Spinal cord (tissue), 10 donors: ENCODE data around the gene SEMA3C. TPM values are rescaled to one million over a fixed set of nuclear protein-coding genes. Genes with fewer than 3 reads are reported as not detected.

Experiments used
- DNase-seq, 6 donors: peaks; one replicate each; pipeline versions ENCODE4 v3.0.0 to v3.0.0-alpha.2; 2013 to 2015; ENCODE audit warnings: low spot score in 6 of 6, low read depth in 4 of 6
- H3K27ac ChIP-seq: one replicate; pipeline ENCODE4 v1.5.1; 2013; ENCODE audit warnings: low read depth, low read length, control low read depth
- H3K27me3 ChIP-seq: one replicate; pipeline ENCODE4 v1.6.1; 2013; ENCODE audit warnings: low read length; ENCODE audit not compliant: control insufficient read depth, insufficient read depth
- H3K36me3 ChIP-seq: one replicate; pipeline ENCODE4 v1.6.1; 2013; ENCODE audit warnings: low read length; ENCODE audit not compliant: control insufficient read depth, insufficient read depth
- H3K4me1 ChIP-seq: one replicate; pipeline ENCODE4 v1.6.1; 2013; ENCODE audit warnings: low read length; ENCODE audit not compliant: control insufficient read depth, insufficient read depth
- H3K4me3 ChIP-seq: one replicate; pipeline ENCODE4 v1.5.1; 2013; ENCODE audit warnings: low read depth, low read length, control low read depth
- H3K9me3 ChIP-seq: one replicate; pipeline ENCODE4 v1.6.1; 2013; ENCODE audit warnings: low read length; ENCODE audit not compliant: control insufficient read depth, insufficient read depth
- WGBS: methylation state at CpG from one replicate; pipeline ENCODE4 v1.1.5; 2013; ENCODE audit warnings: missing lambda C conversion rate; ENCODE audit not compliant: insufficient coverage; 5-methylcytosine and 5-hydroxymethylcytosine counted together
- polyA plus RNA-seq, 2 donors: library from polyadenylated mRNA; unstranded; fragments of 120-200 nt; gene quantifications; one replicate each; pipeline ENCODE4 v1.2.1, GENCODE V29; 2013; ENCODE audit not compliant: insufficient read length in 2 of 2
- total RNA-seq, 2 donors: library from RNA; depleted of rRNA in 1 of 2; stranded (reverse); fragments of 120-200 nt in 1 of 2; fragments of >200 nt in 1 of 2; gene quantifications; one replicate each; pipeline versions ENCODE4 v1.2.3 to v1.2.4, GENCODE V29; 2013 to 2014
- donor health status: healthy.

The SEMA3C gene
- total and polyA plus RNA-seq, 4 donors = 52.9 to 159 (median 107) TPM

GRCh38 chr7:80802527-80802926 is 116.3 kb downstream of the SEMA3C start:
- Histone ChIP-seq H3K9me3 (no peaks in the 10 kb centered on the region), H3K27me3 (no peaks in the 10 kb centered on the region), H3K4me3 (no peak overlapping the region), H3K27ac (no peak overlapping the region), H3K4me1 (no peaks in the 10 kb centered on the region), H3K36me3 (no peaks in the 10 kb centered on the region)
- DNase-seq = no peak
- WGBS = no CpG with 5 or more reads among the region's 5 CpGs

- WGBS = 80% methylated on average over 3 of the region's 10 CpGs
- no peaks in the 10 kb centered on the region for H3K36me3 ChIP-seq
- DNase-seq = no peak
- H3K27me3 ChIP-seq = no peaks in the 10 kb centered on the region
- H3K27ac ChIP-seq = peak overlapping the region; percentile 36
- no peak overlapping the region for H3K4me3 ChIP-seq
- H3K4me1 ChIP-seq = no peaks in the 10 kb centered on the region
- H3K9me3 ChIP-seq = no peaks in the 10 kb centered on the region
These were observed 123.9 kb downstream of the SEMA3C start for GRCh38 chr7:80794631-80795573.

GRCh38 chr7:80791509-80791929 is 127.3 kb downstream of the SEMA3C start:
- Histone ChIP-seq H3K4me3 (no peak overlapping the region), H3K27ac (no peak overlapping the region), H3K36me3 (no peaks in the 10 kb centered on the region), H3K9me3 (no peaks in the 10 kb centered on the region), H3K4me1 (no peaks in the 10 kb centered on the region), H3K27me3 (no peaks in the 10 kb centered on the region)
- WGBS = 52% methylated on average over 3 of the region's 3 CpGs
- peak in 1 of 6 donors; percentile 38 for DNase-seq

GRCh38 chr7:80790877-80791276 is 128.0 kb downstream of the SEMA3C start:
- no peaks in the 10 kb centered on the region for H3K36me3 ChIP-seq
- H3K9me3 ChIP-seq = no peaks in the 10 kb centered on the region
- WGBS = 69% methylated on average over 3 of the region's 4 CpGs
- H3K27ac ChIP-seq = peak overlapping the region; percentile 29
- DNase-seq = peak in 1 of 6 donors; percentile 11
- no peak overlapping the region for H3K4me3 ChIP-seq
- no peaks in the 10 kb centered on the region for H3K4me1 ChIP-seq
- no peaks in the 10 kb centered on the region for H3K27me3 ChIP-seq

GRCh38 chr7:80787721-80788120 is 131.1 kb downstream of the SEMA3C start:
- Histone ChIP-seq H3K27me3 (no peaks in the 10 kb centered on the region), H3K27ac (no peak overlapping the region), H3K4me1 (no peaks in the 10 kb centered on the region), H3K36me3 (no peaks in the 10 kb centered on the region), H3K9me3 (no peaks in the 10 kb centered on the region), H3K4me3 (no peak overlapping the region)
- WGBS = no CpG with 5 or more reads among the region's 1 CpG
- DNase-seq = peak in 1 of 6 donors; percentile 73

GRCh38 chr7:80785961-80786536 is 132.8 kb downstream of the SEMA3C start:
- 100% methylated on average over 2 of the region's 3 CpGs for WGBS
- no peaks in the 10 kb centered on the region for H3K9me3 ChIP-seq
- H3K4me3 ChIP-seq = no peak overlapping the region
- no peaks in the 10 kb centered on the region for H3K27me3 ChIP-seq
- no peaks in the 10 kb centered on the region for H3K4me1 ChIP-seq
- H3K36me3 ChIP-seq = no peaks in the 10 kb centered on the region
- peak in 1 of 6 donors; percentile 19 for DNase-seq
- H3K27ac ChIP-seq = no peak overlapping the region

- DNase-seq = no peak
- H3K9me3 ChIP-seq = no peaks in the 10 kb centered on the region
- H3K4me3 ChIP-seq = no peak overlapping the region
- no peak overlapping the region for H3K27ac ChIP-seq
- H3K36me3 ChIP-seq = no peaks in the 10 kb centered on the region
- H3K4me1 ChIP-seq = no peaks in the 10 kb centered on the region
- no peaks in the 10 kb centered on the region for H3K27me3 ChIP-seq
These were observed 133.6 kb downstream of the SEMA3C start for GRCh38 chr7:80785276-80785675.

- Histone ChIP-seq H3K27ac (no peak overlapping the region), H3K27me3 (no peaks in the 10 kb centered on the region), H3K4me1 (no peaks in the 10 kb centered on the region), H3K36me3 (no peaks in the 10 kb centered on the region), H3K9me3 (no peaks in the 10 kb centered on the region), H3K4me3 (no peak overlapping the region)
- no CpG with 5 or more reads among the region's 2 CpGs for WGBS
- peak in 2 of 6 donors; percentile 68 to 83 for DNase-seq
These were observed 135.0 kb downstream of the SEMA3C start for GRCh38 chr7:80783678-80784327.

GRCh38 chr7:80783186-80783677 is 135.6 kb downstream of the SEMA3C start:
- Histone ChIP-seq H3K9me3 (no peaks in the 10 kb centered on the region), H3K27ac (no peak overlapping the region), H3K27me3 (no peaks in the 10 kb centered on the region), H3K4me1 (no peaks in the 10 kb centered on the region), H3K4me3 (no peak overlapping the region), H3K36me3 (no peaks in the 10 kb centered on the region)
- WGBS = 38% methylated on average over 2 of the region's 6 CpGs
- DNase-seq = no peak
